Measurements from ENCODE around the gene THSD4.

THSD4 gene

GRCh38 chr15:71575474-71576045 is 460.3 kb downstream of the THSD4 start:
- no peak for DNase-seq (ENCODE audit: low read depth in 2 of 2)

- no peak for DNase-seq (ENCODE audit: low read depth in 2 of 2)
Measured at GRCh38 chr15:71577071-71577470, 461.8 kb downstream of the THSD4 start.

GRCh38 chr15:71581398-71581930 is 466.2 kb downstream of the THSD4 start:
- no peak for DNase-seq (ENCODE audit: low read depth in 2 of 2)

- DNase-seq (ENCODE audit: low read depth in 2 of 2): no peak
Measured at GRCh38 chr15:71585159-71585558, 469.9 kb downstream of the THSD4 start.

- DNase-seq (ENCODE audit: low read depth in 2 of 2): no peak
Measured at GRCh38 chr15:71586463-71586862, 471.2 kb downstream of the THSD4 start.

- no peak for DNase-seq (ENCODE audit: low read depth in 2 of 2)
Measured at GRCh38 chr15:71588746-71589145, 473.5 kb downstream of the THSD4 start.

GRCh38 chr15:71591057-71591456 is 475.8 kb downstream of the THSD4 start:
- no peak for DNase-seq (ENCODE audit: low read depth in 2 of 2)

- DNase-seq (ENCODE audit: low read depth in 2 of 2): no peak
Measured at GRCh38 chr15:71592203-71592602, 476.9 kb downstream of the THSD4 start.

- no peak for DNase-seq (ENCODE audit: low read depth in 2 of 2)
Measured at GRCh38 chr15:71595846-71596553, 480.7 kb downstream of the THSD4 start.

GRCh38 chr15:71596672-71597071 is 481.4 kb downstream of the THSD4 start:
- DNase-seq (ENCODE audit: low read depth in 2 of 2): no peak

GRCh38 chr15:71597126-71597525 is 481.9 kb downstream of the THSD4 start:
- DNase-seq (ENCODE audit: low read depth in 2 of 2): no peak

GRCh38 chr15:71597637-71598036 is 482.4 kb downstream of the THSD4 start:
- DNase-seq (ENCODE audit: low read depth in 2 of 2): no peak

- DNase-seq (ENCODE audit: low read depth in 2 of 2): no peak
Measured at GRCh38 chr15:71598741-71599140, 483.5 kb downstream of the THSD4 start.

GRCh38 chr15:71599418-71600151 is 484.3 kb downstream of the THSD4 start:
- no peak for DNase-seq (ENCODE audit: low read depth in 2 of 2)

GRCh38 chr15:71600237-71600636 is 485.0 kb downstream of the THSD4 start:
- no peak for DNase-seq (ENCODE audit: low read depth in 2 of 2)

- no peak for DNase-seq (ENCODE audit: low read depth in 2 of 2)
Measured at GRCh38 chr15:71601038-71601834, 486.0 kb downstream of the THSD4 start.

GRCh38 chr15:71603379-71603778 is 488.1 kb downstream of the THSD4 start:
- no peak for DNase-seq (ENCODE audit: low read depth in 2 of 2)

GRCh38 chr15:71607383-71607782 is 492.1 kb downstream of the THSD4 start:
- DNase-seq (ENCODE audit: low read depth in 2 of 2): no peak

GRCh38 chr15:71610728-71611552 is 495.7 kb downstream of the THSD4 start:
- DNase-seq (ENCODE audit: low read depth in 2 of 2): no peak

GRCh38 chr15:71611553-71612396 is 496.5 kb downstream of the THSD4 start:
- DNase-seq (ENCODE audit: low read depth in 2 of 2): no peak
